ENCODE results near the gene PACS2.

DNA sequence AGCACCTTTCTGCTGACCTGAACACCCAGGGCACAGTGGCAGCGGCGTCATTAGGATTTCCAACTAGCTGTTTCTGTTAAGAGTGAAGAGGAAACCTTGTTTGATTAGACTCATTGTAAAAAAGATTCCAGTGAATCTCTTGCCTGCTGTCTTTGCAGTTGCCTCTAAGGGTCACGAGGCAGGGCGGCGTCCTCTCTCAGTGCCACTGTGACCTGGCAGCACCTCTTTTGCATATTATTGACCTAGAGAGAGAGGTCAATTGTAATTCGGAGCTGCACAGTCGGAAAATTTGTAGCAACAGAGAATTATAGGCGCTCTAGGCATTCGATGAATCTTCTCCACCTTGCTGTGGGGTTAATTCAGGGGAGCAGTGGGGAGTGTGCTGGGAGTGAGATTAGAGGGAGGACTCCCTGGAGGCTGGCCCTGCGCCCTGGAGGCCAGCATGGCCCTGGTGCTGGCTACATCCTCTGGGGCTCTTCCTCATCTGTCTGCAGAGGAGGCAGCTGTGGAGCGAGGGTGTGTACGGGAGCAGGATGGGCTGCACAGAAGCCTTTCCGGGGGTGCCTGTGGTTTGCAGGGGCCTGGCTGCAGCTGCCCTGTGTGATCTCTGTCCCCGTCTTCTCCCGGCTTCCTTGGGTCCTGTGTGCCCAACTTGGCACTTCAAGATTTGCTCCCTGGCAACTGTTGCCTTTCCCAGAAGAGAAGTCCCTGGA, 14.3 kb downstream of the PACS2 start:
- TF ChIP-seq, protein P1, sequence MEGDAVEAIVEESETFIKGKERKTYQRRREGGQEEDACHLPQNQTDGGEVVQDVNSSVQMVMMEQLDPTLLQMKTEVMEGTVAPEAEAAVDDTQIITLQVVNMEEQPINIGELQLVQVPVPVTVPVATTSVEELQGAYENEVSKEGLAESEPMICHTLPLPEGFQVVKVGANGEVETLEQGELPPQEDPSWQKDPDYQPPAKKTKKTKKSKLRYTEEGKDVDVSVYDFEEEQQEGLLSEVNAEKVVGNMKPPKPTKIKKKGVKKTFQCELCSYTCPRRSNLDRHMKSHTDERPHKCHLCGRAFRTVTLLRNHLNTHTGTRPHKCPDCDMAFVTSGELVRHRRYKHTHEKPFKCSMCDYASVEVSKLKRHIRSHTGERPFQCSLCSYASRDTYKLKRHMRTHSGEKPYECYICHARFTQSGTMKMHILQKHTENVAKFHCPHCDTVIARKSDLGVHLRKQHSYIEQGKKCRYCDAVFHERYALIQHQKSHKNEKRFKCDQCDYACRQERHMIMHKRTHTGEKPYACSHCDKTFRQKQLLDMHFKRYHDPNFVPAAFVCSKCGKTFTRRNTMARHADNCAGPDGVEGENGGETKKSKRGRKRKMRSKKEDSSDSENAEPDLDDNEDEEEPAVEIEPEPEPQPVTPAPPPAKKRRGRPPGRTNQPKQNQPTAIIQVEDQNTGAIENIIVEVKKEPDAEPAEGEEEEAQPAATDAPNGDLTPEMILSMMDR (IDR thresholded peaks at IDR 0.05) = no peak
- no peak for TF ChIP-seq POLR2A (IDR thresholded peaks at IDR 0.05)
